ENCODE data around the gene PLA2G12B. TPM values are rescaled to one million over a fixed set of nuclear protein-coding genes. Genes with fewer than 3 reads are reported as not detected.

PLA2G12B gene
- total RNA-seq, 1 donor from 2014 or later = not detected

- no peak for DNase-seq (ENCODE audit: extremely low read depth, low read depth, low spot score)
These were observed 59.3 kb downstream of the PLA2G12B start for GRCh38 chr10:72895236-72895850.

- DNase-seq (ENCODE audit: extremely low read depth, low read depth, low spot score) = no peak
These were observed 61.3 kb downstream of the PLA2G12B start, which contains the start of gene OIT3 for GRCh38 chr10:72893136-72893798. OIT3 (plus strand) TSS chr10:72893739; CDS start chr10:72893799, 60 bp downstream.

GRCh38 chr10:72890086-72890485, 64.5 kb downstream of the PLA2G12B start:
- DNase-seq (ENCODE audit: extremely low read depth, low read depth, low spot score) = no peak

GRCh38 chr10:72889391-72889831, 65.2 kb downstream of the PLA2G12B start:
- DNase-seq (ENCODE audit: extremely low read depth, low read depth, low spot score) = no peak

- no peak for DNase-seq (ENCODE audit: extremely low read depth, low read depth, low spot score)
These were observed 66.4 kb downstream of the PLA2G12B start for GRCh38 chr10:72888151-72888638.

- DNase-seq (ENCODE audit: extremely low read depth, low read depth, low spot score) = no peak
These were observed 67.6 kb downstream of the PLA2G12B start for GRCh38 chr10:72887043-72887442.

GRCh38 chr10:72886621-72887020, 68.0 kb downstream of the PLA2G12B start:
- DNase-seq (ENCODE audit: extremely low read depth, low read depth, low spot score) = no peak

GRCh38 chr10:72885953-72886352, 68.7 kb downstream of the PLA2G12B start:
- DNase-seq (ENCODE audit: extremely low read depth, low read depth, low spot score) = no peak

Other genes starting within 250 kb of the PLA2G12B start
- 0.19 TPM in 1 of 2 replicates, not detected in the other for gene OIT3, start 61.1 kb downstream of the PLA2G12B start, total RNA-seq
- 82.2 and 83.8 TPM in 2 replicates for gene P4HA1, start 142.1 kb upstream of the PLA2G12B start, total RNA-seq
- 0.97 and 0.99 TPM in 2 replicates for gene NUDT13, start 155.6 kb upstream of the PLA2G12B start, total RNA-seq
- gene ECD, start 213.2 kb upstream of the PLA2G12B start, total RNA-seq = 38.4 and 41.2 TPM in 2 replicates
- gene FAM149B1, start 213.3 kb upstream of the PLA2G12B start, total RNA-seq = 15.0 and 16.5 TPM in 2 replicates

Data from glomerular endothelial cell (primary cell).